Stimulated activated CD8-positive, alpha-beta memory T cell treated with anti-CD3 and anti-CD28 coated beads, Interleukin-15, amount 100 ng/mL, for 1 hour (primary cell): Measurements from ENCODE around the gene MSMP.
A peak's percentile ranks its signal among the peaks of the same experiment; 100 is the strongest.

ENCODE experiments used
- DNase-seq: peaks from one replicate; pipeline ENCODE4 v3.0.0-alpha.2; 2020; ENCODE audit warnings: low read depth

The MSMP gene

GRCh38 chr9:35754264-35754663 is at the start of gene MSMP:
Gene MSMP, minus strand, starts transcription at chr9:35754276. Its CDS starts 147 bp downstream, at chr9:35754129.
- DNase-seq = no peak

GRCh38 chr9:35801328-35802128 is 47.5 kb upstream of the MSMP start:
- DNase-seq = no peak

- no peak for DNase-seq
Measured at GRCh38 chr9:35800530-35800929, 46.5 kb upstream of the MSMP start.

GRCh38 chr9:35798658-35799374 is 44.7 kb upstream of the MSMP start:
- no peak for DNase-seq

- no peak for DNase-seq
Measured at GRCh38 chr9:35797311-35798109, 43.4 kb upstream of the MSMP start.

GRCh38 chr9:35795695-35796094 is 41.6 kb upstream of the MSMP start:
- DNase-seq = no peak

GRCh38 chr9:35793461-35793860 is 39.4 kb upstream of the MSMP start:
- no peak for DNase-seq

GRCh38 chr9:35792826-35793225 is 38.8 kb upstream of the MSMP start:
- no peak for DNase-seq

- DNase-seq = no peak
Measured at GRCh38 chr9:35792024-35792813, 38.1 kb upstream of the MSMP start.

- DNase-seq = no peak
Measured at GRCh38 chr9:35791297-35791921, 37.3 kb upstream of the MSMP start, which contains the start of gene NPR2. Gene NPR2, plus strand, starts transcription at chr9:35791591. Its CDS starts 818 bp downstream, at chr9:35792409.

- peak; percentile 13 for DNase-seq
Measured at GRCh38 chr9:35790385-35791296, 36.6 kb upstream of the MSMP start.

GRCh38 chr9:35790025-35790384 is 35.9 kb upstream of the MSMP start:
- DNase-seq = no peak

GRCh38 chr9:35789541-35789940 is 35.5 kb upstream of the MSMP start:
- DNase-seq = no peak

GRCh38 chr9:35783418-35783817 is 29.3 kb upstream of the MSMP start:
- no peak for DNase-seq

GRCh38 chr9:35781066-35781465 is 27.0 kb upstream of the MSMP start:
- no peak for DNase-seq

GRCh38 chr9:35778496-35778895 is 24.4 kb upstream of the MSMP start:
- DNase-seq = no peak

GRCh38 chr9:35776018-35776417 is 21.9 kb upstream of the MSMP start:
- DNase-seq = no peak

GRCh38 chr9:35774907-35775635 is 21.0 kb upstream of the MSMP start:
- DNase-seq = no peak

GRCh38 chr9:35771943-35772342 is 17.9 kb upstream of the MSMP start:
- DNase-seq = no peak

GRCh38 chr9:35771534-35771933 is 17.5 kb upstream of the MSMP start:
- no peak for DNase-seq
